GM12874 (cell line): Measurements from ENCODE around the gene CCDC28A.

Experiments used
- CTCF ChIP-seq: IDR thresholded peaks from 2 replicates; pipeline ENCODE4 v1.5.1; 2011; ENCODE audit warnings: low read depth, mild to moderate bottlenecking, control low read depth, low read length, moderate library complexity; ENCODE audit not compliant: insufficient read depth

CCDC28A gene

DNA sequence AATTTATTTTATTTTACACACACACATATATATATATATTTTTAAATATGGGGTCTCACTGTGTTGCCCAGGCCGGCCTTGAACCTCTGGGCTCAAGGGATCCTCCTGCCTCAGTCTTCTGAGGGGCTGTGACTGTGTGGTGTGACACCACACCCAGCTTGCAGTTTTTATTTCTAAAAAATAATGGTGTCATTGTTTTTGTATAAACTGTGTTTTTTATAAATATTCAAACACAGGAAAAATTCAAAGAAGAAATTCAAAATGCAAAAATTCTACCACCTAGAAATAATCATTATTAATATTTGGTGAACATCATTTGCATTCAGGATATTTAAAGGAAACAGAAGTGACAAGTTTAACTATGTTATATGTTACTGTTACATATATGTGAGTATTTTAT lies 3.1 kb downstream of the CCDC28A start:
- TF ChIP-seq CTCF = no peak

DNA sequence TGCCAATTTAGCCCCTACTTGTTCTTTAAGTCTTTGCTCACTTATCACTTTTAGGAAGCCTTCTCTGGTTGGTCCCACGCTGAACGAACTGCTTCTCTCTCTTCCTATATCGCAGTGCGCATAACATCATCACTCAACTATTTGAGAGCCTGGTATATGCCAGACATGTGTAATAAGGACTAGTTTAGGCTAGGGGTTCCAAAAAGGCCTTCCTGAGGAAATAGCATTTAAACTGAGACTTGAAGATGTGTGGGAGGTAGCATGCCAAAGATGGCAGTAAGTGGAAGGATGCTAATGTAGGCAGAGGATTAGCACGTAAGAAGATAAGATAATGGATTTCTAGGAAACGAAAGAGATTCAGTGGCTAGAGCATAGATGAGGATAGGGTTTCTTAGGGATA lies 4.8 kb downstream of the CCDC28A start:
- no peak for TF ChIP-seq CTCF

- TF ChIP-seq CTCF = no peak
Observed at GRCh38 chr6:138782243-138782642, 8.7 kb downstream of the CCDC28A start.

- TF ChIP-seq CTCF = no peak
Observed at GRCh38 chr6:138785079-138785478, 11.5 kb downstream of the CCDC28A start.

- TF ChIP-seq CTCF = no peak
Observed at GRCh38 chr6:138785980-138786379, 12.4 kb downstream of the CCDC28A start.

DNA sequence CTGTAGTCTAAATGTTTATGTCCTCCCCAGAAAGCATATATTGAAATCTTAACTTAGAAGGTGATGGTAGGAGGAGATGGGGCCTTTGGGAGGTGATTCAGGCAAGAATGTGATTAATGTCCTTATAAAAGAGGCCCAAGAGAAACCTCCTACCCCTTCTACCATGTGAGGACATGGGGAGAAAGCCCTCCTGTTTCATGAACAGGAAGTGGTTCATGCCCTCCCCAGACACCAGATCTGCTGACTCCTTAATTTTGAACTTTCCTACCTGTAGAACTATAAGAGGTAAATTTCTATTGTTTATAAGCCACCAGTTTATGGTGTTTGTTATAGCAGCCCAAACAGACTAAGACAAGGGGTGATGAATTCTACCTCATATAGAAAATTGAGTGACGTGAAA lies 13.6 kb downstream of the CCDC28A start:
- TF ChIP-seq CTCF = no peak

GRCh38 chr6:138795809-138796603 lies 22.4 kb downstream of the CCDC28A start, which contains the start of gene ECT2L:
Gene ECT2L (plus strand): TSS chr6:138796087. CDS start chr6:138813275, 17,188 bp downstream.
- no peak for TF ChIP-seq CTCF

- no peak for TF ChIP-seq CTCF
Observed at GRCh38 chr6:138796771-138797170, 23.2 kb downstream of the CCDC28A start.
